Vagina (tissue), 2 donors: Measurements from ENCODE around the gene ARHGAP4.

Source experiments
- CTCF ChIP-seq, 3 experiments: fragments of 450-650 bp in 2 of 3; fragments of 200-600 bp in 1 of 3; sonication (generic) in 1 of 3; IDR thresholded peaks; one replicate each; pipeline ENCODE4 v1.5.1; 2017 to 2019; ENCODE audit warnings: antibody characterized with exemption in 3 of 3, mild to moderate bottlenecking in 2 of 3, moderate library complexity in 2 of 3
- POLR2A ChIP-seq, 2 donors: fragments of 450-650 bp; IDR thresholded peaks; one replicate each; pipeline ENCODE4 v1.6.1; 2017; ENCODE audit warnings: antibody characterized with exemption in 2 of 2, mild to moderate bottlenecking in 2 of 2, moderate library complexity in 2 of 2
- POLR2AphosphoS5 ChIP-seq, 2 donors: sonication (generic); formaldehyde crosslinking; IDR thresholded peaks; one replicate each; pipeline ENCODE4 v1.9.0; 2017; ENCODE audit warnings: antibody characterized with exemption in 2 of 2, mild to moderate bottlenecking in 2 of 2, low read depth in 1 of 2; ENCODE audit not compliant: insufficient read depth in 1 of 2

GRCh38 chrX:153920546-153920945, 5.5 kb downstream of the ARHGAP4 start:
- TF ChIP-seq CTCF (IDR thresholded peaks at IDR 0.05) (no peak), POLR2AphosphoS5 (IDR thresholded peaks at IDR 0.05; ENCODE audit: insufficient read depth in 1 of 2, low read depth in 1 of 2) (no peak), POLR2A (IDR thresholded peaks at IDR 0.05) (no peak)
